HepG2 (cell line): ENCODE data around the gene ZNF181. TPM values are rescaled to one million over a fixed set of nuclear protein-coding genes. Genes with fewer than 3 reads are reported as not detected.

ENCODE experiments used
- ARNT ChIP-seq: fragments of 450-650 bp; IDR thresholded peaks from 2 replicates; pipeline ENCODE4 v1.6.1; 2017
- ATRX ChIP-seq: sonication (generic); formaldehyde crosslinking; IDR thresholded peaks from 2 replicates; pipeline ENCODE4 v1.4.0; 2020; ENCODE audit warnings: missing genetic modification reagents, borderline replicate concordance
- EZH2 ChIP-seq: conservative IDR thresholded peaks from 2 replicates; pipeline ENCODE4 v1.6.1; 2012; ENCODE audit warnings: mild to moderate bottlenecking, low read depth, low read length, moderate library complexity
- HOXA3 ChIP-seq: sonication (generic); formaldehyde crosslinking; IDR thresholded peaks from 2 replicates; pipeline ENCODE4 v1.5.0; 2020; ENCODE audit warnings: missing genetic modification reagents
- KAT7 ChIP-seq: IDR thresholded peaks from 2 replicates; pipeline ENCODE4 v1.6.1; 2018; ENCODE audit warnings: borderline replicate concordance, missing compliant biosample characterization
- MAFF ChIP-seq: IDR thresholded peaks from 2 replicates; pipeline ENCODE4 v1.6.1; 2011; ENCODE audit warnings: low read depth, low read length, improper control_type of control experiment
- MAFK ChIP-seq, 2 experiments: IDR thresholded peaks in 1 of 2; conservative IDR thresholded peaks in 1 of 2; 2 replicates each; pipeline ENCODE4 v1.6.1; 2011; ENCODE audit warnings: improper control_type of control experiment in 2 of 2, low read length in 2 of 2
- SMAD1 ChIP-seq: sonication (generic); formaldehyde crosslinking; IDR thresholded peaks from 2 replicates; pipeline ENCODE4 v1.4.0; 2020; ENCODE audit warnings: missing genetic modification reagents, low read depth, mild to moderate bottlenecking, borderline replicate concordance
- SSRP1 ChIP-seq: IDR thresholded peaks from 2 replicates; pipeline ENCODE4 v1.6.1; 2016; ENCODE audit warnings: control low read depth
- ZNF138 ChIP-seq: sonication (generic); formaldehyde crosslinking; IDR thresholded peaks from 2 replicates; pipeline ENCODE4 v1.5.0; 2020; ENCODE audit warnings: mild to moderate bottlenecking, low read depth, missing genetic modification reagents
- ZNF256 ChIP-seq: sonication (generic); formaldehyde crosslinking; conservative IDR thresholded peaks from 2 replicates; pipeline ENCODE4 v1.4.0; 2020; ENCODE audit warnings: missing genetic modification reagents
- ZNF274 ChIP-seq: sonication (generic); formaldehyde crosslinking; IDR thresholded peaks from 2 replicates; pipeline ENCODE4 v1.5.1; 2020; ENCODE audit warnings: mild to moderate bottlenecking, missing genetic modification reagents
- ZNF292 ChIP-seq: sonication (generic); formaldehyde crosslinking; IDR thresholded peaks from 2 replicates; pipeline ENCODE4 v1.8.1; 2022; ENCODE audit warnings: mild to moderate bottlenecking, low read depth, missing genetic modification reagents, borderline replicate concordance
- ZNF367 ChIP-seq: sonication (generic); formaldehyde crosslinking; IDR thresholded peaks from 2 replicates; pipeline ENCODE4 v1.4.0; 2020; ENCODE audit warnings: missing genetic modification reagents, borderline replicate concordance
- ZNF382 ChIP-seq: sonication (generic); formaldehyde crosslinking; IDR thresholded peaks from 2 replicates; pipeline ENCODE4 v1.5.0; 2020; ENCODE audit warnings: missing genetic modification reagents, mild to moderate bottlenecking, borderline replicate concordance
- ZNF570 ChIP-seq: sonication (generic); formaldehyde crosslinking; IDR thresholded peaks from 2 replicates; pipeline ENCODE4 v1.4.0; 2020; ENCODE audit warnings: mild to moderate bottlenecking, missing genetic modification reagents, borderline replicate concordance
- ZNF720 ChIP-seq: sonication (generic); formaldehyde crosslinking; IDR thresholded peaks from 2 replicates; pipeline ENCODE4 v1.4.0; 2020; ENCODE audit warnings: missing genetic modification reagents
- polyA plus RNA-seq, 8 experiments: library from polyadenylated mRNA; depleted of rRNA in 3 of 8; stranded (reverse) in 7 of 8; unstranded in 1 of 8; fragments of >200 nt; fragmentation: Illumina TruSeq in 4 of 8; extraction: Trizol in 4 of 8; gene quantifications; 2 replicates each; pipeline versions ENCODE4 v1.2.1 to v1.2.3, GENCODE V29; 2011 to 2016; ENCODE audit warnings: low read depth in 4 of 8, missing spikeins in 1 of 8, mixed read lengths in 1 of 8; ENCODE audit not compliant: insufficient read depth in 1 of 8
- total RNA-seq, 5 experiments: library from RNA; depleted of rRNA; stranded (reverse); fragments of >200 nt; fragmentation: Illumina TruSeq; extraction: Trizol; gene quantifications; 2 replicates each; pipeline ENCODE4 v1.2.3, GENCODE V29; 2016; ENCODE audit warnings: low read depth in 1 of 5
- TF ChIP-seq, protein P1 (sequence below): sonication (generic); formaldehyde crosslinking; IDR thresholded peaks from 2 replicates; pipeline ENCODE4 v1.8.1; 2022; ENCODE audit warnings: mild to moderate bottlenecking, missing genetic modification reagents
- TF ChIP-seq, protein P2 (sequence below): sonication (generic); formaldehyde crosslinking; IDR thresholded peaks from 2 replicates; pipeline ENCODE4 v1.4.0; 2020; ENCODE audit warnings: missing genetic modification reagents
- TF ChIP-seq, protein P3 (sequence below): sonication (generic); formaldehyde crosslinking; IDR thresholded peaks from 2 replicates; pipeline ENCODE4 v1.8.1; 2023; ENCODE audit warnings: mild to moderate bottlenecking, missing genetic modification reagents, borderline replicate concordance
- TF ChIP-seq, protein P4 (sequence below): sonication (generic); formaldehyde crosslinking; IDR thresholded peaks from 2 replicates; pipeline ENCODE4 v1.9.0; 2021; ENCODE audit warnings: missing genetic modification reagents, borderline replicate concordance
- TF ChIP-seq, protein P5 (sequence below): sonication (generic); formaldehyde crosslinking; IDR thresholded peaks from 2 replicates; pipeline ENCODE4 v1.5.0; 2020; ENCODE audit warnings: missing genetic modification reagents

Gene ZNF181
- total and polyA plus RNA-seq, 2 of the 13 experiments (the other 11 are each of a cell fraction or from before 2014, with no cell fraction given): 10.6 to 15.5 TPM

DNA sequence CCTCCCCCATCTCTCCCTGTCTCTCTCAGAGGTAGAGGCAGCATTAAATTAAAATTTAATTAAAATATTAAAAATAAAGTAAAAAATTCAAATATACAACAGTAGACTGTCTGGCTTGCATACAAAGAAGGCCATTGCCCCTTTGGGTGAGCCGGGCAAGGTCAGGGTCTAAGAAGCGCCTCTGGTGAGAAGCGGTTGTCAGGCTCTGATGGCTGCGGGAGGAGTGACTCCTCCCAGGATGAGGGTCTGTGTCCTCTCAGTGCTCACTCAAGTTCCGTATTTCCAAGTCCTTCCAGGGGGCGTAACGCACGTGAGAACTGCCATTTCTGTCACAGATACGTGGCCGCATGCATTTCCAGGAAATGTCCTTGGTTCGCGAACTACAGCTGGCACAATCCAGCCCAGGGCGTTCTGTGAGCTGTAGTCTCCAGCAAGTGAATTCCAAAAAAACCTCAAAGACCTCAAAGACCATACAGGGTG lies 737 bp upstream of the ZNF181 start (continued):
- TF ChIP-seq, protein P1, sequence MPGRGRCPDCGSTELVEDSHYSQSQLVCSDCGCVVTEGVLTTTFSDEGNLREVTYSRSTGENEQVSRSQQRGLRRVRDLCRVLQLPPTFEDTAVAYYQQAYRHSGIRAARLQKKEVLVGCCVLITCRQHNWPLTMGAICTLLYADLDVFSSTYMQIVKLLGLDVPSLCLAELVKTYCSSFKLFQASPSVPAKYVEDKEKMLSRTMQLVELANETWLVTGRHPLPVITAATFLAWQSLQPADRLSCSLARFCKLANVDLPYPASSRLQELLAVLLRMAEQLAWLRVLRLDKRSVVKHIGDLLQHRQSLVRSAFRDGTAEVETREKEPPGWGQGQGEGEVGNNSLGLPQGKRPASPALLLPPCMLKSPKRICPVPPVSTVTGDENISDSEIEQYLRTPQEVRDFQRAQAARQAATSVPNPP (CRISPR knock-in tag): 0 out of 2 replicates have a peak, but pooled peaks have one; percentile 35
- TF ChIP-seq ZNF382 (CRISPR knock-in tag) (no peak), ZNF256 (CRISPR knock-in tag) (0 out of 2 replicates have a peak, but pooled peaks have one; percentile 54), HOXA3 (CRISPR knock-in tag) (0 out of 2 replicates have a peak, but pooled peaks have one; percentile 17), KAT7 (CRISPR knock-in tag) (no peak), SSRP1 (CRISPR knock-in tag) (no peak), ZNF274 (CRISPR knock-in tag) (no peak), ZNF720 (CRISPR knock-in tag) (no peak), ZNF367 (CRISPR knock-in tag) (0 out of 2 replicates have a peak, but pooled peaks have one; percentile 62), ZNF138 (CRISPR knock-in tag) (no peak), ZNF292 (no peak), MAFF (no peak), ARNT (no peak), MAFK (conservative IDR thresholded peaks at IDR 0.05 in 1 of 2, IDR thresholded peaks at IDR 0.05 in 1 of 2; ENCODE audit: low read length in 2 of 2) (no peak), SMAD1 (CRISPR knock-in tag) (no peak), EZH2 (no peak), ZNF570 (CRISPR knock-in tag) (no peak), ATRX (CRISPR knock-in tag) (no peak)
- TF ChIP-seq, protein P2, sequence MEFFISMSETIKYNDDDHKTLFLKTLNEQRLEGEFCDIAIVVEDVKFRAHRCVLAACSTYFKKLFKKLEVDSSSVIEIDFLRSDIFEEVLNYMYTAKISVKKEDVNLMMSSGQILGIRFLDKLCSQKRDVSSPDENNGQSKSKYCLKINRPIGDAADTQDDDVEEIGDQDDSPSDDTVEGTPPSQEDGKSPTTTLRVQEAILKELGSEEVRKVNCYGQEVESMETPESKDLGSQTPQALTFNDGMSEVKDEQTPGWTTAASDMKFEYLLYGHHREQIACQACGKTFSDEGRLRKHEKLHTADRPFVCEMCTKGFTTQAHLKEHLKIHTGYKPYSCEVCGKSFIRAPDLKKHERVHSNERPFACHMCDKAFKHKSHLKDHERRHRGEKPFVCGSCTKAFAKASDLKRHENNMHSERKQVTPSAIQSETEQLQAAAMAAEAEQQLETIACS (CRISPR knock-in tag): no peak
- TF ChIP-seq, protein P3, sequence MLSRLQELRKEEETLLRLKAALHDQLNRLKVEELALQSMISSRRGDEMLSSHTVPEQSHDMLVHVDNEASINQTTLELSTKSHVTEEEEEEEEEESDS (CRISPR knock-in tag): no peak
- TF ChIP-seq, protein P4, sequence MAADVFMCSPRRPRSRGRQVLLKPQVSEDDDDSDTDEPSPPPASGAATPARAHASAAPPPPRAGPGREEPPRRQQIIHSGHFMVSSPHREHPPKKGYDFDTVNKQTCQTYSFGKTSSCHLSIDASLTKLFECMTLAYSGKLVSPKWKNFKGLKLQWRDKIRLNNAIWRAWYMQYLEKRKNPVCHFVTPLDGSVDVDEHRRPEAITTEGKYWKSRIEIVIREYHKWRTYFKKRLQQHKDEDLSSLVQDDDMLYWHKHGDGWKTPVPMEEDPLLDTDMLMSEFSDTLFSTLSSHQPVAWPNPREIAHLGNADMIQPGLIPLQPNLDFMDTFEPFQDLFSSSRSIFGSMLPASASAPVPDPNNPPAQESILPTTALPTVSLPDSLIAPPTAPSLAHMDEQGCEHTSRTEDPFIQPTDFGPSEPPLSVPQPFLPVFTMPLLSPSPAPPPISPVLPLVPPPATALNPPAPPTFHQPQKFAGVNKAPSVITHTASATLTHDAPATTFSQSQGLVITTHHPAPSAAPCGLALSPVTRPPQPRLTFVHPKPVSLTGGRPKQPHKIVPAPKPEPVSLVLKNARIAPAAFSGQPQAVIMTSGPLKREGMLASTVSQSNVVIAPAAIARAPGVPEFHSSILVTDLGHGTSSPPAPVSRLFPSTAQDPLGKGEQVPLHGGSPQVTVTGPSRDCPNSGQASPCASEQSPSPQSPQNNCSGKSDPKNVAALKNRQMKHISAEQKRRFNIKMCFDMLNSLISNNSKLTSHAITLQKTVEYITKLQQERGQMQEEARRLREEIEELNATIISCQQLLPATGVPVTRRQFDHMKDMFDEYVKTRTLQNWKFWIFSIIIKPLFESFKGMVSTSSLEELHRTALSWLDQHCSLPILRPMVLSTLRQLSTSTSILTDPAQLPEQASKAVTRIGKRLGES (CRISPR knock-in tag): 0 out of 2 replicates have a peak, but pooled peaks have one; percentile 50
- TF ChIP-seq, protein P5, sequence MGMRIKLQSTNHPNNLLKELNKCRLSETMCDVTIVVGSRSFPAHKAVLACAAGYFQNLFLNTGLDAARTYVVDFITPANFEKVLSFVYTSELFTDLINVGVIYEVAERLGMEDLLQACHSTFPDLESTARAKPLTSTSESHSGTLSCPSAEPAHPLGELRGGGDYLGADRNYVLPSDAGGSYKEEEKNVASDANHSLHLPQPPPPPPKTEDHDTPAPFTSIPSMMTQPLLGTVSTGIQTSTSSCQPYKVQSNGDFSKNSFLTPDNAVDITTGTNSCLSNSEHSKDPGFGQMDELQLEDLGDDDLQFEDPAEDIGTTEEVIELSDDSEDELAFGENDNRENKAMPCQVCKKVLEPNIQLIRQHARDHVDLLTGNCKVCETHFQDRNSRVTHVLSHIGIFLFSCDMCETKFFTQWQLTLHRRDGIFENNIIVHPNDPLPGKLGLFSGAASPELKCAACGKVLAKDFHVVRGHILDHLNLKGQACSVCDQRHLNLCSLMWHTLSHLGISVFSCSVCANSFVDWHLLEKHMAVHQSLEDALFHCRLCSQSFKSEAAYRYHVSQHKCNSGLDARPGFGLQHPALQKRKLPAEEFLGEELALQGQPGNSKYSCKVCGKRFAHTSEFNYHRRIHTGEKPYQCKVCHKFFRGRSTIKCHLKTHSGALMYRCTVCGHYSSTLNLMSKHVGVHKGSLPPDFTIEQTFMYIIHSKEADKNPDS (CRISPR knock-in tag): no peak
